Esophagus (tissue), 2 donors: ENCODE data around the gene BAIAP3. TPM values are rescaled to one million over a fixed set of nuclear protein-coding genes. Genes with fewer than 3 reads are reported as not detected.

Experiments used
- H3K27ac ChIP-seq, 2 donors: one replicate each; pipeline ENCODE4 v1.5.1; 2013; ENCODE audit warnings: low read depth in 2 of 2, mild to moderate bottlenecking in 2 of 2, inconsistent platforms in 1 of 2, low read length in 1 of 2, moderate library complexity in 1 of 2
- H3K27me3 ChIP-seq, 2 donors: one replicate each; pipeline ENCODE4 v1.6.1; 2013; ENCODE audit warnings: low read length in 2 of 2, control low read depth in 1 of 2, mild to moderate bottlenecking in 1 of 2; ENCODE audit not compliant: insufficient read depth in 2 of 2, control insufficient read depth in 1 of 2
- H3K36me3 ChIP-seq, 2 donors: one replicate each; pipeline ENCODE4 v1.6.1; 2013; ENCODE audit warnings: low read length in 1 of 2; ENCODE audit not compliant: control insufficient read depth in 2 of 2, insufficient read depth in 2 of 2
- H3K4me1 ChIP-seq, 2 donors: one replicate each; pipeline ENCODE4 v1.6.1; 2013; ENCODE audit warnings: low read length in 1 of 2; ENCODE audit not compliant: control insufficient read depth in 2 of 2, insufficient read depth in 2 of 2
- H3K4me3 ChIP-seq, 2 donors: one replicate each; pipeline ENCODE4 v1.5.1; 2013; ENCODE audit warnings: low read length in 2 of 2, mild to moderate bottlenecking in 2 of 2, low read depth in 1 of 2, moderate library complexity in 1 of 2
- H3K9me3 ChIP-seq, 2 donors: one replicate each; pipeline ENCODE4 v1.6.1; 2013; ENCODE audit warnings: mild to moderate bottlenecking in 2 of 2, low read depth in 1 of 2, low read length in 1 of 2, moderate library complexity in 1 of 2; ENCODE audit not compliant: control insufficient read depth in 2 of 2, insufficient read depth in 1 of 2
- WGBS, 2 donors: extraction: QIAGEN DNeasy Blood & Tissue Kit; methylation state at CpG; one replicate each; pipeline ENCODE4 v1.1.7; 2013; 5-methylcytosine and 5-hydroxymethylcytosine counted together
- polyA plus RNA-seq, 2 donors: library from polyadenylated mRNA; stranded (reverse); fragments of 200-250 nt; gene quantifications; one replicate each; pipeline ENCODE4 v1.2.3, GENCODE V29; 2013
- donor health status: healthy with polysubstance abuse.
- donor health status: Bipolar disorder and iron deficiency.

BAIAP3 gene
- polyA plus RNA-seq, 2 donors = 1.2 to 2.7 TPM

DNA sequence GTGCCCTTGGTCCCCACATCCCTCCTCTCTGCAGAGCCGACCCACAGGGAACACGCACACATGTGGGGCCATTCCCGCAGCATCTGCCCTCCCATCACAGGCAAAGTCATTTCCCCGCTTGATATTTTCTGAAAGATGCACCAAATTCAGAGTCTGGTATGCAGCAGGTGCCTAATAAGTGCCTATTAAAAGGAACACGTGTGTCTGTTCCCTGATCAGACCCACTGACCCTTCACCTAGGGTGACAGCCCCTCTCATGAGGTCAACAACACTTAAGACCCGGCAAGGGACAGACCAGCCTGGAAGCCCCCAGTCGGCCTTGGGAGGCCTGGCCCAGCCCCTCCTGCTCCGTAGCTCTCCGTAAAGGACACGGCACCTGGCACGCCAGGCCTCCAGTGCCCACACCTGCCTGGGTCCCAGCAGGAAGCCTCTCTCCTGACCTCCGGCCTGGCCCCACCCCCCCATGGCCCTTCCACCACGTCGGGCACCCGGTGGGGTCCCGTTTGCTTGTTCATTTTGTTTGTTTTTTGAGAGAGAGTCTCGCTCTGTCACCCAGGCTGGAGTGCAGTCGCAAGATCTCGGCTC is 61.0 kb downstream of the BAIAP3 start:
- Histone ChIP-seq H3K27me3 (no peaks in the 10 kb centered on the region), H3K9me3 (no peaks in the 10 kb centered on the region), H3K4me1 (no peaks in the 10 kb centered on the region), H3K4me3 (no peak overlapping the region), H3K27ac (no peak overlapping the region), H3K36me3 (peaks cover 0 to 45% of the 10 kb centered on the region in 2 donors)
- WGBS, 2 donors = 88 to 89% methylated on average over 19 of the region's 19 CpGs

DNA sequence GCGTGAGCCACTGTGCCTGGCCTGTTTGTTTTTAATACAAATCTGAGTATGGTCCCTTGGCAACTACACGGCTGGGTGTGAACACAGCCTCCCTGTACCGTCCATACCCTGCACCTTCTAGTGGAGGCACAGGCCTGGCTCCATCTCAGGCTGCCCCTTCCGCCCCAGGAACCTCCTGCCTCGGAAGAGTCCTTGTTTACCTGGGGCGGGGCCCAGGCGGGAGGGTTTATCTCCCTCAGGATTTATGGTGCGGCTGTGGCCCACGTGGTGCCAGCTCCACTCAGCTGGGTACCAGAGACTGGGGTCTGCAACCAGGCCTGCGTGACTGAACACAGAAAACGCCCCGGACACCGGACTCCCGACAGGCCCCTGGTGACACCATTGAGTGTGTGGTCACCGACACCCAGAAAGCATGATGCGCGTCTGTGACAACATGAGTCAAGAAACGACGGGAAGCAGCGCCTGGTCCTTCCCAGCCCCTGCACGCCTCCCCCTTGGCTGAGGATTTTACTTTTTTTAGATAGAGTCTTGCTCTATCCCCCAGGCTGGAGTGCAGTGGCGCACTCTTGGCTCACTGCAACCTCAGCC is 62.1 kb downstream of the BAIAP3 start:
- Histone ChIP-seq H3K4me3 (no peak overlapping the region), H3K9me3 (no peaks in the 10 kb centered on the region), H3K36me3 (peaks cover 0 to 43% of the 10 kb centered on the region in 2 donors), H3K27ac (no peak overlapping the region), H3K4me1 (no peaks in the 10 kb centered on the region), H3K27me3 (no peaks in the 10 kb centered on the region)
- WGBS, 2 donors = 90 to 91% methylated on average over 22 of the region's 22 CpGs

DNA sequence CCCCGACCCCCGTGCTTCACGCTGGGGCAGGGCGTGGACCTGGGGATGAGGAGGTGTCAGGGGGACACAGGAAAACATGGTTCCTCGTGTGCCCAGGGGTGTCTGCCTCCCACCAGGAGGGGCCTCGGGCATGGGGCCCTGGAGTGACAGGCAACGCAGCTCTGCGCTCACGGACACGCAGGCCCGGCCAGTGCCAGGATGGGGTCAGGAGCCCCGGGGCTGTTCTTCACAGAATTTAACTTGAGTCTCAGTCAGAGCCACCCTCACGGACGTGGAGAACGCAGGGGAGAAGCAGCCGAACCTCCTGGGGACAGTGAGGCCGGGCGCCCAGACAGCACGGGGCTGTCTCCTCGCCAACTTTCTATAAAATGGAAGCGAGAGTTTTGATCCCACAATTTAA is 64.3 kb downstream of the BAIAP3 start:
- Histone ChIP-seq H3K4me1 (no peaks in the 10 kb centered on the region), H3K27ac (no peak overlapping the region), H3K9me3 (no peaks in the 10 kb centered on the region), H3K4me3 (no peak overlapping the region), H3K36me3 (peaks cover 3 to 57% of the 10 kb centered on the region in 2 donors), H3K27me3 (no peaks in the 10 kb centered on the region)
- 94% methylated on average over 20 to 21 of the region's 21 CpGs for WGBS, 2 donors

DNA sequence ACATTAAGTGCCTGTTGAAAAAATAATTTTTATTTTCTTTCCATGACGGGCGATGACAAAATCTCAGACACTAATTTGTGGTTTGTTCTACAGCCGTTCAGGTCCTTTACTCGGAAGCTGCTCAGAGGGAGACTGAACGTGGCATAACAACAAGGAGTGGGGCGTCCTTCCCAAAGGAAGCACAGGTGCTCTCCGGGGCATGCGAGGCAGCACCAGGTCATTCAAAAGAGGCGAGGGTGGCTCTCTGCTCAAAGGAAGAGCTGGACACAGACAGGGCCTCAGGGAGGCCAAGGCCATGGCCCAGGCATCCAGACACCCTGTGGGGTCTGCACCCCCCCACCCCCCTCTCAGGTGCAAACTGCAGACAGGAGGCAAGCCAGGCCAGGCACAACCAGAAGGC is 64.9 kb downstream of the BAIAP3 start:
- no peaks in the 10 kb centered on the region for H3K27me3 ChIP-seq
- peaks cover 3 to 59% of the 10 kb centered on the region in 2 donors for H3K36me3 ChIP-seq
- H3K9me3 ChIP-seq = no peaks in the 10 kb centered on the region
- no peaks in the 10 kb centered on the region for H3K4me1 ChIP-seq
- WGBS, 2 donors = 94 to 97% methylated on average over 9 of the region's 9 CpGs
- H3K27ac ChIP-seq = no peak overlapping the region
- H3K4me3 ChIP-seq = no peak overlapping the region

Other genes starting within 250 kb of the BAIAP3 start
- not detected for gene C1QTNF8, start 237.4 kb upstream of the BAIAP3 start, polyA plus RNA-seq
- gene CACNA1H, start 180.5 kb upstream of the BAIAP3 start, polyA plus RNA-seq = 1 to 10 TPM; 6.4 to 6.5 TPM
- gene TPSG1, start 108.4 kb upstream of the BAIAP3 start, polyA plus RNA-seq = under 1 TPM; 0.10 to 0.15 TPM
- 10 to 100 TPM in 1 of 2 donors, 1 to 10 TPM in 1; 5.7 to 37.8 TPM for gene TPSB2, start 103.5 kb upstream of the BAIAP3 start, polyA plus RNA-seq
- gene TPSAB1, start 92.9 kb upstream of the BAIAP3 start, polyA plus RNA-seq = 10 to 100 TPM in 1 of 2 donors, 1 to 10 TPM in 1; 2.8 to 33.0 TPM
- 1 to 10 TPM in 1 of 2 donors, under 1 TPM in 1; 0.83 to 1.5 TPM for gene TPSD1, start 77.6 kb upstream of the BAIAP3 start, polyA plus RNA-seq
- 10 to 100 TPM; 35.4 to 56.9 TPM for gene UBE2I, start 24.0 kb upstream of the BAIAP3 start, polyA plus RNA-seq
- gene TSR3, start 18.2 kb downstream of the BAIAP3 start, polyA plus RNA-seq = 10 to 100 TPM; 31.4 to 53.0 TPM
- 10 to 100 TPM; 33.6 to 39.1 TPM for gene GNPTG, start 18.3 kb downstream of the BAIAP3 start, polyA plus RNA-seq
- gene UNKL, start 81.1 kb downstream of the BAIAP3 start, polyA plus RNA-seq = 1 to 10 TPM; 5.4 to 8.1 TPM
- 10 to 100 TPM; 11.6 to 24.6 TPM for gene UQCC4, start 87.1 kb downstream of the BAIAP3 start, polyA plus RNA-seq
- gene PERCC1, start 97.4 kb downstream of the BAIAP3 start, polyA plus RNA-seq = not detected
- under 1 TPM; 0.44 to 0.98 TPM for gene CCDC154, start 110.9 kb downstream of the BAIAP3 start, polyA plus RNA-seq
- gene CLCN7, start 141.4 kb downstream of the BAIAP3 start, polyA plus RNA-seq = 10 to 100 TPM; 18.7 to 33.1 TPM
- not detected for gene PTX4, start 155.3 kb downstream of the BAIAP3 start, polyA plus RNA-seq
- gene TELO2, start 159.7 kb downstream of the BAIAP3 start, polyA plus RNA-seq = 10 to 100 TPM; 32.6 to 60.8 TPM
- gene TMEM204, start 200.0 kb downstream of the BAIAP3 start, polyA plus RNA-seq = 1 to 10 TPM; 3.4 to 6.2 TPM